ENCODE measurements around the gene PEAR1. TPM values are rescaled to one million over a fixed set of nuclear protein-coding genes. Genes with fewer than 3 reads are reported as not detected.

Gene PEAR1
- total RNA-seq, 1 donor from 2014 or later: 0.29 TPM

DNA sequence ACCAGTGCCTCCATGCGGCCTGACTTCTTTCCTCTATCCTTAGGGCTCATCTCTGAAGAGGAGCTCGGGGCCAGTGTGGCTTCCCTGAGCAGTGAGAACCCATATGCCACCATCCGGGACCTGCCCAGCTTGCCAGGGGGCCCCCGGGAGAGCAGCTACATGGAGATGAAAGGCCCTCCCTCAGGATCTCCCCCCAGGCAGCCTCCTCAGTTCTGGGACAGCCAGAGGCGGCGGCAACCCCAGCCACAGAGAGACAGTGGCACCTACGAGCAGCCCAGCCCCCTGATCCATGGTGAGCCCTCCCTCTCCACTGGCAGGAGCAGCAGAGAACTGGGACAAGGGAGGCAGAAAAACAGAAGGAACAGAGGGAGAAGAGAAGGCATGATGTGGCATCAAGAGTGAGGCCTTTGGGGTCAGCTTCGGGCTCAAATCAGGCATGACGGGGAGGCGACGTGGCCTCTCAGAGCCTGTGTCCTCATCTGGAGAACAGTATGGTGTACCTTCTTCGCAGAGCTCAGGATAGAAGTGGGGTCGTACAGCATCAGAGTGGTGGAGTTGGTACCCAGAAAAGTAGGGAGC, 20.4 kb downstream of the PEAR1 start:
- intact Hi-C loops (cut with micrococcal nuclease): no loop called here

DNA sequence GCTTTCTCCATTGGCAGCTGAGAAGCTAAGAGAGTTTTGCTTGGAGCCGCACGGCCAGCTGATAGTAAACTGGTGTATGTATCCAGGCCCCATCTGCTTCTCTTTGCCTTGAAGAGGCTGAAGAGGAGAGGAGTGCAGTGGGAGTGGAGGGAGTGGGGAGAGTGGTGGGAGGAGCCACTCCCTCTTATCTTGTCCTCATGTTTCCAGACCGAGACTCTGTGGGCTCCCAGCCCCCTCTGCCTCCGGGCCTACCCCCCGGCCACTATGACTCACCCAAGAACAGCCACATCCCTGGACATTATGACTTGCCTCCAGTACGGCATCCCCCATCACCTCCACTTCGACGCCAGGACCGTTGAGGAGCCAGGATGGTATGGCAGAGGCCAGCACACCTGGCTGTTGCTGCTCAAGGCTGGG, 20.9 kb downstream of the PEAR1 start:
- intact Hi-C loops (cut with micrococcal nuclease): no loop called here

DNA sequence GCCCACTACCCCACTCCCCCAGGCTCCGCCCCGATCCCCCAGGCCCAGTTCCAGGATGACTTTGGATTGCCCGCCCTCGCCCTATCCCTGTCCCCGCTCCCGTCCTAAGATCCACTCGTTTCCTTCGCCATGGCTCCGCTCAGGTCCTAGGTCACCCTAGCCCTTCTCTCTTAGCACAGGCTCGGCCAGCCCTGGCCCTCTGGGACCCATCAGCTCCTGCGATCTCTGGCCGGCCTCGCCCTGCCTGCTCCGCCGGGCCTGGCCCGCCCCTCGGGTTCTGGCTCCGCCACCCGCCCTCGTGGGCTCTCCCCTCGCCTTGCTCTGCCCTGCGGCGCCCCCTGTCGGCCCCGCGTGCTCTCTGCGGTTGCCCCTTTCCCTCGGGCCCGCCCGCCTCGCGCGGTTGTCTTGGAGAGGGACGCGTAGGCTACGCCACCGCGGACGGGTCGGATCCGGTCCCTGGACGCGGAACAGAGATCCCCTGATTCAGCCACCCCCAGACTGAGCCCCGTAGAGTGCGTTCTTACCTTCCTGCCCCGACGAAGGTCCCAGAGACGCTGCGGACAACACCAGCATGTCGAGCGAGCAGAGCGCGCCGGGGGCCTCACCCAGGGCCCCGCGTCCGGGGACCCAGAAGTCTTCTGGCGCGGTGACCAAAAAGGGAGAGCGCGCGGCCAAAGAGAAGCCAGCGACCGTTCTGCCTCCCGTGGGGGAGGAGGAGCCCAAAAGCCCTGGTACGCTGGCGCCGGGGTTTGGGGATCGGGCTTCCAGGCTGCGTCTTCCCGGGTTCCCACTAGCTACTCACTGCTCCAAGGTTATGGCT, 26.9 kb downstream of the PEAR1 start, which contains the start of gene LRRC71:
Gene LRRC71, plus strand, starts transcription at position 400 of the 820 bp plus-strand sequence. Its CDS starts 172 bp downstream, at position 572.
- intact Hi-C loops (cut with micrococcal nuclease): loop anchor here (1.0 kb wide), 1 partner anchor 123 kb away; no protein-coding TSS in a partner anchor

DNA sequence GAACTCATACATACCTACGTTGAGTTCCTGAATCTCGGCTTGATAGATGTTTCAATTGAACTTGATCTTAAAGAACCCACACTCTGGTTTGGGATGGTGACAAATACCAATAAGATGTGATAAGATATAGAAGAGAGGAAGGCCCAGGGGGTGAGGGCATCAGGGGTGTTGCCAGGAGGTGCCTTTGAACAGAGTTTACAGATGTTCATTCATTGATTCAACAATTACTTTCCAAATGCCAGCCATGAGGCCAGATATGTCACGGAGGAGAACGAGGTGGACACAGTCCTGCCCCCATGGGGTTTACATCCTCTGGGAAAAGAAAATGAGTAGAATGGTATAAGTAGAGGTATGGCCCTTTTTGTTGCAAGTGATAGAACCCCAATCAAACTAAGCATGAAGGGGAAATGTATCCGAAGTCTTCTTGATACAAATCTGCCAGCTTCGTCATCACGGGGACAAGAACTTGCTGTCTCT, 27.6 kb downstream of the PEAR1 start:
- intact Hi-C loops (cut with micrococcal nuclease): no loop called here

DNA sequence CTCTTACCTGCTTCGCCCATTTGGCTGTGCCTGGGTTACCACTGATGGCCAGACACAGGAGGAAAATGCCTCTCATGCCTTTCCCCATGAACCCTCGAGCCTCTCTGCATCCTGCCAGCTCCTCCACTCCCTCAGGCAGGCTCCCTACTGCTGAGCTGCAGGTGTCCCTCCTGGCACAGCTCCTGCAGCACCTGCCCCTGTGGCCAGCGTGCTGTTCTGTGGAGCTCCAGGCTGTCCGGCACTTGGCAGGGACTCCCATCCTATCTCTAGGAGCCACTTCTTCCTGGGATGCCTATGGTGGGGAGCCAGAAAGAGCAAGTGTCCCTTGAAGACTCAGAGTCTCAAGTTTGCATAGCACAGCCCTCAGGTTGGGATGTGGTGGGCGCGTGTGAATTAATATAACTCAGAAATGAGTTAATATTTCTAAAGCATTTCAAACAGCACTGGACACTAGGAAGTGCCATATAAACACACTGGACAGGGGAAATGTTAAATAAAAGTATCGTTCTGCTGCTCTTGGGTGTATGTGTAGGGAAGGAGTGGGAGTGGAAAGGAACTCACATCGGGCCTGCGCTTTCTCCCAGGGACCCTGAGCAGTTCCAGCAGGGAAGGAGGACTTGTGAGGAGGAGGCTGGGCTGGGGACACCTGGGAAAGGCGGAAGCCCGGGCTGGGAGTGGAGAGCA, 29.6 kb downstream of the PEAR1 start:
- intact Hi-C loops (cut with micrococcal nuclease): no loop called here

DNA sequence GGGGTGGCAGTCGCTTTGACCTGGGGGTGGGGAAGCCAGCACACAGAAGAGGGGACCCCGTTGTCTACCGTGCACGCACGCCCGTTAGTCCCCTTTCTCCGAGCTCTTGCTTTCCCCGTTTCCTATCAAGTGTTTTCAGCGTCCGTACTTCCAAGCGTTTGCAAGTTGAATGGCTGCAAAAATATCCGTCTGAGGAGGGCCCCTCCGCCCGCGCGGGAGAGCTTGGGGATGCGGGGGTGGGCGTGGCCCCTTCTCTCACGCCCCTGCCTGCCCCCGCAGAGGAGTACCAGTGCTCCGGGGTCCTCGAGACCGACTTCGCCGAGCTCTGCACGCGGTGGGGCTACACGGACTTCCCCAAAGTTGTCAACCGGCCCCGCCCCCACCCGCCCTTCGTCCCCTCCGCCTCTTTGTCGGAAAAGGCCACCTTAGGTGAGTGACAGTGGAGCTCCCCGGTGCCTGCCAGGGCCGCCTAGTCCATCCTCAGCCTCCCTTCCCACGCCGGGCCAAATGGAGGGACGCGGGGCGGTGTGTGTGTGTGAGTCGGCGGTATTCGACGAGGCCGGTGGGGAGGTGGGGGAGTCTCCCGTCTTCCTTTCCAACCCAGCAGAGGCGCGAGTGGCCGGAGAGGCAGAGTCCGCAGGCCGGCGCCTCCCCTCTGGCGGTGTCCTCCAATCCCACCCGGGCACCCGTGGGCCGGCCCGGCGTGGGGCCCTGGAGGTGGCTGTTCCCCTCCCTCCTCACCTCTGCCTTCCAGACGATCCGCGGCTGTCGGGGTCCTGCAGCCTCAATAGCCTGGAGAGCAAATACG, 30.4 kb downstream of the PEAR1 start:
- intact Hi-C loops (cut with micrococcal nuclease): no loop called here

DNA sequence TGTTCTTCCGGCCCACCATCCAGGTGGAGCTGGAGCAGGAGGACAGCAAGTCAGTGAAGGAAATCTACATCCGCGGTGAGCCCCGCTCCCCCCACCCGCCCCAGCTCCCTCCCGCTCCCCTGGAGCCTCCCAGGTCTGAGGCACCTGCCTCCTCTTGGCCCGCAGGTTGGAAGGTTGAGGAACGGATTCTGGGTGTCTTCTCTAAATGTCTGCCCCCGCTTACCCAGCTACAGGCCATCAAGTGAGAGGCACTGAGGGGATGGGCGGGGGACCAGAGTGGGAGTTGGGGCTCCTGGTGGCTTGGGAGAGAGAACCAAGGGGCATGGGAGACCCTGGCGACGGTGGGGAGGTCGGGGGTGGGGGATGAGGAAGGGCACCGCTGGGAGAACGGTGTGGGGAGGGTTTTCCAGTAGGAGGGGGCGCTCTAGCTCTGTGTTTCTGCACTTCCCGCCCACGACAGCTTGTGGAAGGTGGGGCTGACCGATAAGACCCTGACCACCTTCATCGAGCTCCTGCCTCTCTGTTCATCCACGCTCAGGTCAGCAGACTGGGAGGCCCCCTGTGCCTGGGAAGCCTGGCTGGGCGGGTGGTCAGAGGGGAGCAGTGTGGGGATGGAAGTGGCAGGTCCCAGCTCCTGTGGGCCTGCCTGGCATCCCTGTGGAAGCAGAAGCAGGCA, 31.1 kb downstream of the PEAR1 start:
- intact Hi-C loops (cut with micrococcal nuclease): no loop called here

DNA sequence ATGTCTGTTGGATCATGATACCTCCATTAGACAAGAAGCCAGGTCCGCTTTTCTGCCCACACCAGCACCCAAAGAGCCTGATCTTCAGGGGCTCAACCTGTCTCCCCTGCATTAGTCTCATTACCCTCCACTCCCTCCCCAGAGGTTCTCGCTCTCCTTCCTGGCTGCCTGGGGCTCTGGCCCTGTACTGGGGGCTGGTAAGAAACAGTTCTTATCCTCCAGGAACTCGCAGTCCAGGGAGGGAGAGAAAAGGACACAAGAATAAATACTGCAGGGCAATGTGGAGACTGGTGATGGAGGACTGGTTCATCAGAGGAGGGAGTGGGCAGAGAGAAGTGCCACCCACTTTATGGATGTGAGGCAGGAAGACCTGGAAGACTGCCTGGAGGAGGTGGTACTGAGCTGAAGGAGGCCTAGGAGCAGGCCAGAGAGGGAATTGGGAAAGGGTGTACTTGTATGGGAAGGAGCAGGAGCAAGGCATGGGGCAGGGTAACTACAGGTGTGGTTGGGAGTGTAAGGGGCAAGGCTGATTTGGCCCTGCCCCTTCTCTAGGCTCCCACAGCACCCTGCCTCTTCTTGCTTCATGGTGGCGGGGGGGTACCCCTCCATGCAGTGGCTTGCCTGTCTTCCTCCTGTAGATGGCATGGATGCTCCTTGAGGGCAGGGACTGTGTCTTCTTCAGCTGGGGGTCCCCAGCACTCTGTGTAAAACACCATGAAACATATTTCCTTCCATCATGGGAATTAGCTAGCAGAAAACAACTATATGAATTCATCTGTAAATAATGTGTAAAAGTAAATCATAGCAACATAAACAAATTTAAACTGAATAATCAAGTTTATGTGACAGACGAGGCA, 31.9 kb downstream of the PEAR1 start:
- intact Hi-C loops (cut with micrococcal nuclease): loop anchor here (2.0 kb wide), 1 partner anchor 237 kb away; no protein-coding TSS in a partner anchor

DNA sequence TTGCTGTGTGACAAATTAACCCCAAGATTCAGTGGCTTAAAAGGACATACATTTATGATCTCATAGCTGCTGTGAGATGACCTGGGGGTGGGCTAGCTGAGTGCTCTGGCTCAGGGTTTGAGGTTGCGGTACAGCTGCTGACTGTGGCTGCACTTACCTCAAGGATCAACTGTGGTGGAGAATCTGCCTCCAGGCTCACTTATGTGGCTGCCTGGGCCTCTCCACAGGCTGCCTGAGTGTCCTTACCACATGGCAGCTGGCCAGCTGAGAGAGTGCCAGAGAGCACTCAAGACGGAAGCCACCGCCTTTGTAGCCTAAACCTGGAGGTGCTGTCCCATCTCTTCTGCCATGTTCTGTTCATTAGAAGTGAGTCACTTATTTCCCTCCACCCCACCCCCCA, 32.7 kb downstream of the PEAR1 start:
- intact Hi-C loops (cut with micrococcal nuclease): loop anchor here (2.0 kb wide), 1 partner anchor 237 kb away; no protein-coding TSS in a partner anchor

DNA sequence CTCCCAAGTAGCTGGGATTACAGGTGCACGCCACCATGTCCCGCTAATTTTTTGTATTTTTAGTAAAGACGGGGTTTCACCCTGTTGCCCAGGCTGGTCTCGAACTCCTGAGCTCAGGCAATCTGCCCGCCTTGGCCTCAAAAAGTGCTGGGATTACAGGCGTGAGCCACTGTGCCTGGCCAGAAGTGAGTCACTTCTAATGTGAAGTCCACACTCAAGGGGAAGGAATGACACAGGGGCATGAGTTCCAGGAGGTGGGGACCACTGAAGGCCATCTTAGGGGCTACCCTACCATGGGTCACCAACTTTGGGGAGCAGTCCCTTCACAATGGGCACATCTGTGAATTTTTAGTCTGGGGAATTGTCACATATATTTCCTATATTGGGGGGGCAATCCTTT, 33.2 kb downstream of the PEAR1 start:
- intact Hi-C loops (cut with micrococcal nuclease): loop anchor here (1.0 to 2.0 kb wide), 4 partner anchors 34 to 238 kb away; no protein-coding TSS in a partner anchor

DNA sequence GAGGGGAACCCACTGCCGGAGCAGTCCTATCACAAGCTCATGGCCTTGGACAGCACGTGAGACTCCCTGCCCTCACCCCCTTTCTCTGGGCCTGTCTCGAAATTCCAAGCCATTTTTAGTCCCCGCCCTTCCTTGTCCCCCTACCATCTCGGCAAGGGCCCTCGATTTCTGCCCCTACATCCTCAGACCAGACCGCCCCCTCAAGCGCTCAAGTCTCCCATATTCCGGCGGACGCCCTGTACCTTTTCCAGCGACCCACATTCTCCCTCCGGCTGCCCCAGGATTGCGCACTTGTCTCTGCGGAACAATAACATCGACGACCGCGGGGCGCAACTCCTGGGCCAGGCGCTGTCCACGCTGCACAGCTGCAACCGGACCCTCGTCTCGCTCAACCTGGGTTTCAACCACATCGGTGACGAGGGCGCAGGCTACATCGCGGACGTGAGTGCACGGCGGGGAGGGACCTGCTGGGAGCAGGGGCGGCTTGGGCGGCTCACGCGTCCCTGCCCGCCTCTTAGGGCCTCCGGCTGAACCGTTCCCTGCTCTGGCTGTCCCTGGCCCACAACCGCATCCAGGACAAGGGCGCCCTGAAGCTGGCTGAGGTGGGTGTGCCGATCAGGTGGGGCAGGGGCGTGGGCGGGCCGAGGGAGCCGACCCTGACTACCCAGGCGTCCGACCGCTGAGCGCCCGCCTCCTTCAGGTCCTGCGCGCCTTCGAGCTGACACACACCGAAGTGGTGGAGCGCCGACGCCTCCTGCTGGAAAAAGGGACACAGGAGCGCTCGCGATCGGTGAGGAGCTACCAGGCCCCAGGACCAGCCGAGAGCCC, 33.9 kb downstream of the PEAR1 start:
- intact Hi-C loops (cut with micrococcal nuclease): loop anchor here (1.0 to 2.0 kb wide), 4 partner anchors 35 to 239 kb away; no protein-coding TSS in a partner anchor

DNA sequence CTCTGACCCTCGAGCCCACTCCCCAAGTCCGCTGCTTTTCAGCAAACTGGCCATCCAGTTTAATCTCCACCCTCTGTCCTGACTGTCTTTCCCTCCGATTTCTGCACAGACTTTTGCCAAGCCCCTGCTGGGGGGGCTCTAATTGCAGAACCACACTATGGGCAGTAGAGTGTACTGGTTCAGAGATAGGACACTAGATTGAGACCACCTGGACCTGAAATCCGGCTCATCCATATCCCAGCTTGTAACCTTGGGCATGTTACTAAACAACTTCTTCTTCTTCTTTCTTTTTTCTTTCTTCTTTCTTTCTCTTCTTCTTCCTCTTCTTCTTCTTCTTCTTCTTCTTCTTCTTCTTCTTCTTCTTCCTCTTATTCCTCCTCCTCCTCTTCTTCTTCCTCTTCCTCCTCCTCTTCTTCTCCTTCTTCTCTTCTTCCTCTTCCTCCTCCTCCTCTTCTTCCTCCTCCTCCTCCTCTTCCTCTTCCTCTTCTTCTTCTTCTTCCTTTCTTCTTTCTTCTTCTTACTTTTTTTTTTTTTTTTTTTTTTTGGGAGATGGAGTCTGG, 34.6 kb downstream of the PEAR1 start:
- intact Hi-C loops (cut with micrococcal nuclease): no loop called here

DNA sequence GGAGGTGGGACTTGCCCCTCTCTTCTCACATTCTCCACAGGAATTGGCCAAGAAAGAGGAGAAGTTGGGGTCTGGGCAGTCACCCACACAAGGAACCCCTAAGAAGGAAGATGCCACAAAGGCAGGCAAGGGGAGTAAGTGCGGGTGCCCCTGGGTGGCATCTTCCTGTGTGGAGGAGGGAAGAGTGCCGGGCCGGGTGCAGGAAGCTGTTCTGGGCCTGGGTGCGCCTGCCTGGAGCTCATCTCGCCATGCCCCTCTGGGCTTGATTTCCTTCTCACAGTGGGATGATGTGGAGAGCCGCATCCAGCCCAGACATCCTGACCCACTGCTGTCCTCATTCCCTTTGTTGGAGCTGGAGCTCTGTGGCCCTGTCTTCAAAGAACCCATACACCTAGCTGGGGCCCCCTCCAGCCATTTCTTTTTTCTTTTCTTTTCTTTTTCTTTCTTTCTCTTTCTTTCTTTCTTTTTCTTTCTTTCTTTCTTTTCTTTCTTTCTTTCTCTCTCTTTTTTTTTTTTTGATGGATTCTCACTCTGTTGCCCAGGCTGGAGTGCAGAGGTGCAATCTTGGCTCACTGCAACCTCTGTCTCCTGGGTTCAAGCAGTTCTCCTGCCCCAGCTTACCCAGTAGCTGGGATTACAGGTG, 36.2 kb downstream of the PEAR1 start:
- intact Hi-C loops (cut with micrococcal nuclease): no loop called here

DNA sequence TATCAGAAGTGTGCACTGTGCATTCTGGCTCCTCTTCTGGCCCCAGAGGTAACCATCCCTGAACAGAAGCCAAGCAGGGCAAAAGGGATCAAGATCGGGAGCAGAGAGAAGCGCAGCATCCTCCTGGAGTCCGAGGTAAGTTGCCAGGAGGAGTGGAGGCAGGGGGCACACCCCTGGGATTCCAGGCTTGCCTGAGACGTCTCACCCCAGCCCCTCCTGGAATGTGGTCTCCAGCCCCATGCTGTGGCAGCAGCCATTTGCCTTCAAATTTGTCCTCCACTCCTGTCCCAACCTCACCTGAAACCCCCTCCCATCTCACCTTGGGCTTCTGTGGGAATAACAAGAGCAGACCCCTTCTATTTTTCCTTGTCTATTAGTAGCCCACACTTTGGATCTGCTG, 37.0 kb downstream of the PEAR1 start:
- intact Hi-C loops (cut with micrococcal nuclease): no loop called here

DNA sequence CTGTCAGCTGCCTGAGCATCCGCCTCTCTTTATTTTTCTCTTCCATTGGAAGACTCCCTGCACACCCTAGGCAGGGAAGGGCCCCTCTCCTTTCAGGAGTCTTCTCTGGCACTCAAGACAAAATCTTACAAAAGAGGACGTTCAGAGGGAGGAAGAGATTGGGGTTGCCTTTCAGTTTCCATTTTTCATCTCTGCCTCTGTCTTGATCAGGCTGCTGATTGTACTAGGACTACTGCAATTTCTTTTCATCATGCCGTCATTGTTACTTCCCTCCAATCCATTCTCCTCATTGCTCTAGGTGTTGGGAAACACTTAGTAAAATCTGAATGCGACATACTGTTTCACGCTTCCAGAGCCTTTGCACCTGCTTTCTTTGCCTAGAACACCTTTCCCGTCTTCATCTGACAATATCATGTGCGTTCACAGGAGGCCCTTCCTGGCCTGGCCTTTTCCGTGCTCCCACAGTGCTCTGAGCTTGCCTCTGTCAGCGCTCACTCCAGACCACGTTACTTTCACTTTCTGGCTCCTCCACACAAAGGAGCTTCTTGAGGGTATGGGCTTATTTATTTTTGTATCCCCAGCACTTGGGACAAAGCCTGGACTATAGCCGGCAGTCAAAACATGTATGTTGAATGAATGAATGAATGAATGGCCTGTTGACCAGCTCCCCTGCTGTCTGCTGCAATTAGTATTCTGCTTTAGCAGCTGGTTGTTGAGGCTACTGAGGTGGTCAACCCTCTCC, 37.9 kb downstream of the PEAR1 start:
- intact Hi-C loops (cut with micrococcal nuclease): no loop called here

DNA sequence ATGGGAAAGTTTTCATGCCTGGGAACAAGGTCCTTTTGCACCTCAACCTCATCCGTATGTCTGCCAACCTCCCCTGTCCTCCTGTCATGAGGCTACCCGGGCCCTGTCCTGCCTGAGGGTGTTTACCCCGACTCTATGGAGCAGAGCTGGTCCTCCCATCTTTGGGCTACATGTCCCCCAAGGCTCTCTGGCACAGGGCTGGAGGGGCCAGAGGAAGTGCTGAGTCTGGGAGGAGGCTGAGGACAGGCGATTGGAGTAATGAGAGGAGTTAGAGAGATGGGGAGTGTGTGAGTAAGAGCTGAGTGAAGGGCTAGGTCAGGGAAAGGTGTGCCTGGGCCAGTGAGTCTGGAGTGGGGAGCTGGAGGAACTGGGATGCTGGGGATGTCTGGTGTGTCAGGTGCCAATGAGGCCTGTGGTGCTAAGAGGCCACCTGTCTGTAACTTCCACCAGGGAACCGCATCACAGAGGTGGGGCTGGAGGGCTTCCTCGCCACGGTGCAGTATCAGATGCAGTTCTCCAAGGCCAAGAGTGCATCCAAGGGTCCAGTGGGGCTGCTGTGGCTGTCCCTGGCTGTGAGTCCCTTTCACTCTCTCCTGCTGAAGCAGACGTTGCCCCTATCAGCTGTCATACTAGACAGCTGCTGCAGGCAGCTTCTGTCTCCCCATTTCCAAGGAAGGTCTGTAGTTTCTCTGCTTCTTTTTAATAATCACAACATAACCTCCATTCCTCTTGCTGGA, 38.6 kb downstream of the PEAR1 start:
- intact Hi-C loops (cut with micrococcal nuclease): no loop called here
